ENCODE data around the gene LRRC37A. TPM values are rescaled to one million over a fixed set of nuclear protein-coding genes. Genes with fewer than 3 reads are reported as not detected.

The LRRC37A gene
- total RNA-seq, 1 experiment from 2014 or later: 1.3 TPM

DNA sequence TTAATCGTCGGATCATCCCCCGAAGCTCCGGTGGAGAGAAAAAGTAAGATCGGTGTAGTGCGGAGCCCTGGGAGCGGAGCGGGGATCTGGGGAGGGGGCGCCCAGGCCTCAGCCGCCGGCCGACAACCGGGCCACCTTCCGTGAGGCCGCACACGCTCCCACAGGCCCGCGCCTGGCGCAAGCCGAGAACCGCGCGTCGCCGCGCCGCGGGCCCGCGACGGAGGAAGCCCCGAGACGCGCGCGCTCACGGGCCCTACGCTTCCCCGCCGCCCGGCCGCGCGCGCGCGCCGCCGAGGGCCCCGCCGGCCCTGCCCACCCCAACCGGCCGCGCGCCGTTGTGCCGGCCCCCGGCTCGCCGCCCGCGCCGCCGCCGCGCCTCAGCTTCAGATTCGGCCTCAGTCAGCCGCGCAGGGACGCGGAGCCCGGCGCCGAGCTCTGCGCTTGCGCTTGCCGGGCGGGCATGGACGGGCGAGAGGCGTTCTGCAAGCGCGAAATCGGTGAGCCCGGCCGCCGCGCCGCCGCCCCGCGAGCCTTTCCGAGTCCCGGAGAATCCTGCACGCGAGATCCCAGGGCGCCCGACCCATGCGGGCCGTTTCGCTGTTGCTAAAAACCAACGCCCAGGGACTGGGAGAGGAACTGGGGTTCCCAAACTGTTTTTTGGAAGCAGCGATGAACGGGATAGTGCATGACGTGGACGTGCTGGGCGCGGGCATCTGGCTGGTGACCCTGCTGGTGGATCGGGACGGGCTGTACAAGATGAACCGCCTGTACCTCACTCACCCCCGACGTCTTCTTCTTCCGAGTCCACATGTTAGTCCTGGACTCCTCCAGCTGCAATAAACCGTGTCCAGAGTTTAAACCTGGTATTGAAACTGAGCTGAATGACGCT is 28.0 kb upstream of the LRRC37A start:
- DNase-seq: peak; percentile 55 to 86
- peak overlapping the region; percentile 60 for H3K27ac ChIP-seq
- intact Hi-C loops (cut with micrococcal nuclease; ENCODE audit: unreplicated experiment): no loop called here
- H3K4me2 ChIP-seq: peak overlapping the region; percentile 93
- H4K20me1 ChIP-seq (ENCODE audit: insufficient read depth): no peaks in the 10 kb centered on the region
- ChIA-PET POLR2A (ENCODE audit: unreplicated experiment) (interaction anchor here (0.6 kb wide), 1 partner anchor 821 kb away, joined by 3 read pairs; no protein-coding TSS in a partner anchor), CTCF (no interaction called here)
- TSS peak; percentile 76 for BruUV-seq (replicated peaks)
- no peaks in the 10 kb centered on the region for H3K36me3 ChIP-seq (ENCODE audit: low read depth)
- TF ChIP-seq, protein P1, sequence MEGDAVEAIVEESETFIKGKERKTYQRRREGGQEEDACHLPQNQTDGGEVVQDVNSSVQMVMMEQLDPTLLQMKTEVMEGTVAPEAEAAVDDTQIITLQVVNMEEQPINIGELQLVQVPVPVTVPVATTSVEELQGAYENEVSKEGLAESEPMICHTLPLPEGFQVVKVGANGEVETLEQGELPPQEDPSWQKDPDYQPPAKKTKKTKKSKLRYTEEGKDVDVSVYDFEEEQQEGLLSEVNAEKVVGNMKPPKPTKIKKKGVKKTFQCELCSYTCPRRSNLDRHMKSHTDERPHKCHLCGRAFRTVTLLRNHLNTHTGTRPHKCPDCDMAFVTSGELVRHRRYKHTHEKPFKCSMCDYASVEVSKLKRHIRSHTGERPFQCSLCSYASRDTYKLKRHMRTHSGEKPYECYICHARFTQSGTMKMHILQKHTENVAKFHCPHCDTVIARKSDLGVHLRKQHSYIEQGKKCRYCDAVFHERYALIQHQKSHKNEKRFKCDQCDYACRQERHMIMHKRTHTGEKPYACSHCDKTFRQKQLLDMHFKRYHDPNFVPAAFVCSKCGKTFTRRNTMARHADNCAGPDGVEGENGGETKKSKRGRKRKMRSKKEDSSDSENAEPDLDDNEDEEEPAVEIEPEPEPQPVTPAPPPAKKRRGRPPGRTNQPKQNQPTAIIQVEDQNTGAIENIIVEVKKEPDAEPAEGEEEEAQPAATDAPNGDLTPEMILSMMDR (conservative IDR thresholded peaks at IDR 0.05): no peak
- no peak for TF ChIP-seq EZH2 (IDR thresholded peaks at IDR 0.05; ENCODE audit: low read depth)
- H3K27me3 ChIP-seq (ENCODE audit: insufficient read depth, low read depth): no peaks in the 10 kb centered on the region
- peaks cover 31% of the 10 kb centered on the region for H3K4me1 ChIP-seq (replicated peaks; ENCODE audit: insufficient read depth)
- H3K79me2 ChIP-seq (ENCODE audit: low read depth): no peaks in the 10 kb centered on the region
- H2AFZ ChIP-seq: peak overlapping the region; percentile 99
- H3K9me2 ChIP-seq (ENCODE audit: insufficient read depth): no peaks in the 10 kb centered on the region
- peaks cover 46% of the 10 kb centered on the region for H3F3A ChIP-seq (ENCODE audit: insufficient read depth, low read depth)
- peak overlapping the region; percentile 75 for H3K4me3 ChIP-seq
- no peaks in the 10 kb centered on the region for H3K9me3 ChIP-seq (ENCODE audit: insufficient read depth, low read depth)

DNA sequence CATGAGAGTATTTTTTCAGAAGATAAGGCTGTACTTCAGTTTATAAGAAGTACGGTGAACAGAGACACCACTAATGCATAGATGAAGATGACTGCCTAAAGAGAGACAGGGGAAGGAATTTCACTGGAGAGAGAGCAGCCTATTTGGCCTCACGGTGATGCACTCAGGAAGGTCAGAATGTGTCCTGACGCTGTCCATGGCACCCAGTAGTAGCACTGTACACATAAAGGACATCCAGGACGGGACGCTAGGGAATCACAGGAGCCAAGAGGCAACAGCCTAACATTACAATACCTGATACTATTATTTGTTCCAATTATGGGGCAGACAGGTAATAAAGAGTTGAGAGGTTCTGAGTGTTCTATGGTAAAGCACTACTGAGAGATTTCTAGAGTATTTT is 24.9 kb upstream of the LRRC37A start:
- BruUV-seq (replicated peaks): no TSS peak
- H3K9me3 ChIP-seq (ENCODE audit: insufficient read depth, low read depth): no peaks in the 10 kb centered on the region
- H3K27ac ChIP-seq: no peak overlapping the region
- H3K79me2 ChIP-seq (ENCODE audit: low read depth): no peaks in the 10 kb centered on the region
- TF ChIP-seq, protein P1 (conservative IDR thresholded peaks at IDR 0.05): no peak
- TF ChIP-seq EZH2 (IDR thresholded peaks at IDR 0.05; ENCODE audit: low read depth): no peak
- H2AFZ ChIP-seq: no peak overlapping the region
- no peaks in the 10 kb centered on the region for H3K9me2 ChIP-seq (ENCODE audit: insufficient read depth)
- H3K36me3 ChIP-seq (ENCODE audit: low read depth): no peaks in the 10 kb centered on the region
- H4K20me1 ChIP-seq (ENCODE audit: insufficient read depth): no peaks in the 10 kb centered on the region
- no peak for DNase-seq
- H3F3A ChIP-seq (ENCODE audit: insufficient read depth, low read depth): peaks cover 24% of the 10 kb centered on the region
- ChIA-PET POLR2A (ENCODE audit: unreplicated experiment) (no interaction called here), CTCF (no interaction called here)
- H3K4me2 ChIP-seq: no peak overlapping the region
- peaks cover 15% of the 10 kb centered on the region for H3K4me1 ChIP-seq (replicated peaks; ENCODE audit: insufficient read depth)
- no peaks in the 10 kb centered on the region for H3K27me3 ChIP-seq (ENCODE audit: insufficient read depth, low read depth)
- H3K4me3 ChIP-seq: no peak overlapping the region
- intact Hi-C loops (cut with micrococcal nuclease; ENCODE audit: unreplicated experiment): no loop called here

DNA sequence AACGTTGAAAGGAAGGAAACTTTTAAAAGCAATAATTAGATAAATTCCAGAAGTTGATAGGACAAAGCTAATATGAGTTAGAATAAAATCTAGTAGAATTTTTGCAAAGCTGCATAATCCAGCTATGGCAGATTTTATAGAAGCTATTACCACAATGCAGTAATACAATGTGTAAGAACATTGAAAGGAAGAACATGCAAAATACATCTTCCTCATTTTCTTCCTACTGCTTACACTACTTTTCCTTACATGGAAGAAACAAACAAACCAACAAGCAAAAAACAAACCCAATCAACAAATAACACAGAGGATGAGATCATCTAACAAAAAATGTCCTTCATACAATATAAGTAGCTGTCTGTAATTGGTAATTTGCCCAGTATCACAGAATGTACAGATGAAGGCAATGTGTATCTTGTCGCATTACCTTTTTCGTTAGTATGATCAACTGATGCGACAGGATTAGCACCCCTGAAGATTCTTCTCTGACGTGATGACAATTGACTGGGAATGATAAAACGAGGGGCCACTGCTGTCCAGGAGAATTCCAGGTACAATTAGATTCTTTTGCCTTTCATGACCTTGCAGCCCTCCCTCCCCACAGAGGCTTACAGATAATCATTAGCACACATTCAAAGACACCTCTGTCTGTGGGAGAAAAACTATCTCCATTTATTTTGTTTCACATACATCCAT is 21.2 kb upstream of the LRRC37A start:
- Histone ChIP-seq H3K27me3 (ENCODE audit: insufficient read depth, low read depth) (no peaks in the 10 kb centered on the region), H2AFZ (no peak overlapping the region), H3K27ac (no peak overlapping the region), H3K9me2 (ENCODE audit: insufficient read depth) (no peaks in the 10 kb centered on the region), H3K36me3 (ENCODE audit: low read depth) (no peaks in the 10 kb centered on the region), H3F3A (ENCODE audit: insufficient read depth, low read depth) (peaks cover 4% of the 10 kb centered on the region), H3K4me2 (no peak overlapping the region), H4K20me1 (ENCODE audit: insufficient read depth) (no peaks in the 10 kb centered on the region), H3K4me1 (replicated peaks; ENCODE audit: insufficient read depth) (no peaks in the 10 kb centered on the region), H3K79me2 (ENCODE audit: low read depth) (no peaks in the 10 kb centered on the region), H3K9me3 (ENCODE audit: insufficient read depth, low read depth) (no peaks in the 10 kb centered on the region), H3K4me3 (no peak overlapping the region)
- no peak for DNase-seq
- ChIA-PET POLR2A (ENCODE audit: unreplicated experiment) (no interaction called here), CTCF (no interaction called here)
- BruUV-seq (replicated peaks): no TSS peak
- no peak for TF ChIP-seq EZH2 (IDR thresholded peaks at IDR 0.05; ENCODE audit: low read depth)
- TF ChIP-seq, protein P1 (conservative IDR thresholded peaks at IDR 0.05): no peak
- intact Hi-C loops (cut with micrococcal nuclease; ENCODE audit: unreplicated experiment): no loop called here
